IMR-90 (cell line): Measurements from ENCODE around the gene GBF1.

Experiments
- BHLHE40 ChIP-seq: fragments of 150-350 bp; IDR thresholded peaks from 2 replicates; pipeline ENCODE4 v1.6.1; 2016; ENCODE audit warnings: mild to moderate bottlenecking, low read depth, low read length
- CTCF ChIP-seq: conservative IDR thresholded peaks from 2 replicates; pipeline ENCODE4 v1.5.1; 2012; ENCODE audit warnings: mild to moderate bottlenecking, low read depth, low read length, improper control_type of control experiment
- POLR2A ChIP-seq: IDR thresholded peaks from 2 replicates; pipeline ENCODE4 v1.6.1; 2012; ENCODE audit warnings: mild to moderate bottlenecking, low read depth, low read length
- RFX5 ChIP-seq: IDR thresholded peaks from 2 replicates; pipeline ENCODE4 v1.8.0; 2012; ENCODE audit warnings: low read depth, mild to moderate bottlenecking, low read length, moderate library complexity

GRCh38 chr10:102241032-102241443, 4.3 kb upstream of the GBF1 start:
- no peak for TF ChIP-seq CTCF
- no peak for TF ChIP-seq POLR2A
- TF ChIP-seq BHLHE40: no peak
- no peak for TF ChIP-seq RFX5
